Measurements from ENCODE around the gene KRTAP10-7.

DNA sequence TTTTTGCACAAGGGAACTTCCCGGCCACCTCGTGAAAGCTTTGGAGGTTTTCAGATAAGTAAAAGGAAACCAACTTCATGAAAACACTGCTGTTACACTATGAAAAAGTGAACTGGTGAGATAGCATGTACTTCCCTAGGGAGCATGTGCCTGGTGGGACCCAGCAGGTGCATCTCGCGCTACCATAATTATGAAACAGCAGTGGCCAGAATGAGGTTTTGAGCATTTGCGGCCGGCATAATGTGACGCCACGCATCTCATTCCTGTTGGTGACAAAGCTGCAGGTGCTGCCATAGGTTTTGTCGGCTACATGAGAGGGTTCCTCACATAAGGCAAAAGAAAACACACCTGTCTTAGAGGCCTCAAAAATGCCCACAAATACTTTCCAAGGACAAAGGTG is 43.5 kb upstream of the KRTAP10-7 start:
- TF ChIP-seq, protein P1, sequence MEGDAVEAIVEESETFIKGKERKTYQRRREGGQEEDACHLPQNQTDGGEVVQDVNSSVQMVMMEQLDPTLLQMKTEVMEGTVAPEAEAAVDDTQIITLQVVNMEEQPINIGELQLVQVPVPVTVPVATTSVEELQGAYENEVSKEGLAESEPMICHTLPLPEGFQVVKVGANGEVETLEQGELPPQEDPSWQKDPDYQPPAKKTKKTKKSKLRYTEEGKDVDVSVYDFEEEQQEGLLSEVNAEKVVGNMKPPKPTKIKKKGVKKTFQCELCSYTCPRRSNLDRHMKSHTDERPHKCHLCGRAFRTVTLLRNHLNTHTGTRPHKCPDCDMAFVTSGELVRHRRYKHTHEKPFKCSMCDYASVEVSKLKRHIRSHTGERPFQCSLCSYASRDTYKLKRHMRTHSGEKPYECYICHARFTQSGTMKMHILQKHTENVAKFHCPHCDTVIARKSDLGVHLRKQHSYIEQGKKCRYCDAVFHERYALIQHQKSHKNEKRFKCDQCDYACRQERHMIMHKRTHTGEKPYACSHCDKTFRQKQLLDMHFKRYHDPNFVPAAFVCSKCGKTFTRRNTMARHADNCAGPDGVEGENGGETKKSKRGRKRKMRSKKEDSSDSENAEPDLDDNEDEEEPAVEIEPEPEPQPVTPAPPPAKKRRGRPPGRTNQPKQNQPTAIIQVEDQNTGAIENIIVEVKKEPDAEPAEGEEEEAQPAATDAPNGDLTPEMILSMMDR (IDR thresholded peaks at IDR 0.05; ENCODE audit: low read depth, low read length), result no peak
- no peak for TF ChIP-seq EZH2phosphoT487 (IDR thresholded peaks at IDR 0.05; ENCODE audit: low read depth)

Data from OCI-LY3 (cell line).